ENCODE measurements around the gene ALOX5AP. TPM values are rescaled to one million over a fixed set of nuclear protein-coding genes. Genes with fewer than 3 reads are reported as not detected.

Gene ALOX5AP
- total RNA-seq, 1 donor from 2014 or later, result 50.3 TPM

DNA sequence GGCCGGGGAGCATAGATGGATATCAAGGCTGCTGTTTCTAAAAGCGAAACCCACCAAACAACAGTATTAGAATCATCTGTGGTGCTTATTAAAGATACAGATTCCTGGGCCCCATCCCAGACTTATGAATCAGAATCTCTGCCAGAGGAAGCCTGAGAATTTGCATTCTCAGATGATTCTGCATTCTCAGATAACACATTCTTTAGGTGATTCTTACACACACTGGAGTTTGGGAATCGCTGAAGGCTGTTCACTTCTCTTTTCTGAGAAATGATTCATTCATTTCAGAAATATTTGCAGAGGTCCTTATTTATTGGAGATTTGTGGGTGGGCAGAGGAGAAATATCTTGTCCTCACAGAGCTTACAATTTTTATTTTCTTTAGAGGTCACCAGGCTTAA, 24.4 kb downstream of the ALOX5AP start:
- no peak for DNase-seq (ENCODE audit: low spot score)

DNA sequence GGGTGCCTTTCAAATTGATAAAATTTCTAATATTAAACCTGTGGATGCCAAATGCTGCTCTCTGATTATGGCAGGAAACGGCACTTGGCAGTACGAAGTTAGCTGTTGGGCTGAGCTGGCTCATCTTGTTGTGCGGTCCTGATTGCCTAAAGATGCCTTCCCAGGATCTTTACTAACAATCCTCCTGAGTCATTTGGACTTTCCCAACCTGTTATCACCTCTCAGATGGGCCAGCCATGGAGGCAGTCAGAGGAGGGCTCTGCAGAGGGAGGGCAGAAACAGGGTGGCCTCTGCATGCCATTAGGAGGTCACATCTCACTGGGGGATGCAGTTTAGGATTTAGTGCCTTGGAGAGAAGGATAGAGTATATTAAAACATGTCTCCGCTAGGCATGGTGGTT, 27.3 kb downstream of the ALOX5AP start:
- DNase-seq (ENCODE audit: low spot score), result no peak

DNA sequence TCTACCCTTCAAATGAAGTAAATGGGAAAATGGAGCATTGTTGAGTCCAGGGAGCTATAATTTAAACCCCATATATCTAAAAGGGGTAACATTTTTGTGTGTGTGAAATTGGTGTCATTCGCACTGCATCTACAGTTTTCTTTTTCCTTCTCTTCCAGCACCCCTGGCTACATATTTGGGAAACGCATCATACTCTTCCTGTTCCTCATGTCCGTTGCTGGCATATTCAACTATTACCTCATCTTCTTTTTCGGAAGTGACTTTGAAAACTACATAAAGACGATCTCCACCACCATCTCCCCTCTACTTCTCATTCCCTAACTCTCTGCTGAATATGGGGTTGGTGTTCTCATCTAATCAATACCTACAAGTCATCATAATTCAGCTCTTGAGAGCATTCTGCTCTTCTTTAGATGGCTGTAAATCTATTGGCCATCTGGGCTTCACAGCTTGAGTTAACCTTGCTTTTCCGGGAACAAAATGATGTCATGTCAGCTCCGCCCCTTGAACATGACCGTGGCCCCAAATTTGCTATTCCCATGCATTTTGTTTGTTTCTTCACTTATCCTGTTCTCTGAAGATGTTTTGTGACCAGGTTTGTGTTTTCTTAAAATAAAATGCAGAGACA, 28.6 kb downstream of the ALOX5AP start:
- no peak for DNase-seq (ENCODE audit: low spot score)

DNA sequence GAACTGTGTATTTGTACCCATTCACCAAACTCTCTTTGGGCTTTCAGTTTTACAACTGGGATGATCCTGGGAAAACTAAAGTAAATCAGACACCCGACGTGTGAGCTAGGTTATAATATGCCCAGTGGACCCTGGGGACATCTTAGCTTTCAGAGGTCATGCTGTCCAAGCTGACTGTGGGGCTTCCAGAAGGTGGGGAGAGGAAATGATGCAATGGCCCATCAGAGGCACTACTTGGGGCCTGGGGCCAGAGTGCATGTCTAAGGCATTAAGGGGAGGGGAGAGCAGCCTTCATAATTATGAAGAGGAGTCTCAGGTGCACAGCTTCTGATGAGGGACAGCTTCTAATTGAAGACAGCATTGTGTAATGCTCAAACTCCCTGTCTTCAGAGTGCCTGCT, 30.9 kb downstream of the ALOX5AP start:
- DNase-seq (ENCODE audit: low spot score), result no peak

DNA sequence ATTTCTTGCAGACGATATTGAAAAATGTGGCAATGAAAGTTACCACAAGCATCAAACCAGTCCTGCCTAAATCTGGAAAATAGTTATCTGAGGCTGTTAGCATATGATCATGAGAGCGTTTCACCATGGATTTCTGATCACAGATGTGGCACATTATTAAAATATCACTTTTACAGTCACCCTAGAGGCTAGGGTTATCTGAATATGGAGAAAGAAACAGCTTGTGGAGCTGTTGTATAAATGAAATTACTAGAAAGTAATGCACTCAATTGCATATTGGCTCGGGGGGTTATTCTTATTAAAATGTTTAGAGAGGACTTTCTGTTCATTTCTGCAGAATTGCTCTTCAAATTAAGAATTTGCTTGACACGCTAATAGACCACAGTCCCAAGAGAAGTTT, 35.6 kb downstream of the ALOX5AP start:
- DNase-seq (ENCODE audit: low spot score), result no peak

DNA sequence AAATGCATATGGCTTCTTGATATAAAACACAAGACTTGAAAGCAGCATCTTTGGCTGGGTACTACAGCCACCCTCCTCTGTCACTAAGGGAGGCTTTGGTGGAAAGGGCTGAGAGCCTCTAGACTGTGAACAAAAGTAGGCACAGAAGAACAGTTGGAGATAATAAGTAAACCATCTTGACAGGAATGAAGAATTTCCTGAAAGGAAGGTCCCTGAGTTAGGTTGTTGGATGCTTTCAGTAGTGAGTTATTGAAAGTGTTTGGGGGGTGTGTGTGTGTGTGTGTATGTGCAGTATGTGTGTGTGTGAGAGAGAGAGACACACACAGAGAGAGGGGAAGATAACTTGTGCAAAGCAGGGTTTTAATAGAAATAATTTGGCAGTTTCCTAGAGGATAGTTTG, 38.2 kb downstream of the ALOX5AP start:
- DNase-seq (ENCODE audit: low spot score), result no peak

DNA sequence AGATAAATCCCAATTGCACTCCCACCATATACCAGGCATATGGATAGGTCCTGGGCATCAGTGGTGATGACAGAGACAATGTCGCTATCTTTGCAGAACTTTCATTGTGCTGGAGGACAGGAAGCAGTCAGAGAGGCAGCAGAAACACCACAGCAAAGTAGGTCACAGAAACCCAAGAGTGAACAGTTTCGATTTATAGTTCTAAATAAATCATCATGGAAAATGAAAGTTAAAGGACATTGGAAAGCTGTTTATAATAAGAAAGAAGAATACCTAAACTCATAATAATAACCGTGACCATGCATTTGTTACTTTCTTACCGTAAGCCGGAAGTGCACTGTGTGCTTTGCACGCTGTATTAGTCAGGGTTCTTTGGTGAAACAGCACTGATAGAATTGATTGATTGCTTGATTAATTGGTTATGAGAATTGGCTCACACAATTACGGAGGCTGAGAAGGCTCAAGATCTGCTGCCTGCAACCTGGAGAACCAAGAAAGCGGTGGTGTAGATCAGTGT, 38.9 kb downstream of the ALOX5AP start:
- no peak for DNase-seq (ENCODE audit: low spot score)

DNA sequence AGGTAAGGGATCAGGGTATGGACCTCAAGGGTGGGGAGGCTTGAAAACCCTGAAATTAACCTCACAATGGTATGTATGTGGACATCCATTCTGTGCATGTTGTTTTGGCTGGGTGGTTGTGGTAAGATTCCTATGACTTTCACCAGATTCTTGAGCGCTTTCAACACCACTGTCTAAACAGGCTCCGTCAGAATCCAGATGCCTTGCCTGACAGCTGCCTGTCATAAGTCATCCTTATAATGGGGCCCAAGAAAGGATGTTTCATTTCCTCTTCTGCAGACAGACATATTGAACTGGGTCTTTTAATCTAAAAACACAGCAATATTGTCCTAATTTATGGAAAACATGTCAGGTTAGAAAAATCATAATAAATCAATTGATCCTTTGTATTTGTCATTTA, 41.3 kb downstream of the ALOX5AP start:
- no peak for DNase-seq (ENCODE audit: low spot score)

DNA sequence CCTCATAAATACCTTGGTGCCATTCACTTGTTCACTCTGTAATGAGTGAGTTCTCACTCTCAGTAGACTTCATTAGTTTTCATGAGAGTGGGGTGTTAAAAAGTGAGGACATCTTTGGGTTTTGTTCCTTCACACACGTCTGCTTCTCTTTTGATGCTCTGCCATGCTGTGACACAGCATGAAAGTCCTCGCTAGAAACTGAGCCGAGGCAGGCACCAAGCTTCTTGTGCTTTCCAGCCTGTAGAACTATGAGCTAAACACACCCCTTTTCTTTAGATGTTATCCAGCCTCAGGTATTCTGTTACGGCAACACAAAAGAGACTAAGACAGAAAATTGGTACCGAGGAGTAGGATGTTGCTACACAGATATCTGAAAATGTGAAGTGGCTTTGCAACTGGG, 43.7 kb downstream of the ALOX5AP start:
- DNase-seq (ENCODE audit: low spot score), result no peak

DNA sequence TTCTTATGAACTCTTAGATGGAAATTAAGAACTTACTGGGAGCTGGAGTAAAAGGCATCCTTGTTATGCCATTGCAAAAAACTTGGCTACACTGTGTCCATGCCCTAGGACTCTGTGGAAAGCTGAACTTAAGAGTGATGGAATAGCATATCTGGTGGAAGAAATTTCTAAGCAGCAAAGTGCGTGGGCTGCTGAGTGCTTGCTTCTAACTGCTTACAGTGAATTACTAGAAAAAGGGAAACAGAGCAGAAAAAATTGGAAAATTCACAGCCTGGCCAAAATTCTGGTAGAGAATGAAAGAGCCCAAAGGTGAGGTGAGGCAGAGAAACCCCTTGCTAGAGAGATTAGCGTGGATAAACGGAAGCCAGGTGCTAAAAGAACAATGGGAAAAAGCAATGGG, 44.3 kb downstream of the ALOX5AP start:
- no peak for DNase-seq (ENCODE audit: low spot score)

DNA sequence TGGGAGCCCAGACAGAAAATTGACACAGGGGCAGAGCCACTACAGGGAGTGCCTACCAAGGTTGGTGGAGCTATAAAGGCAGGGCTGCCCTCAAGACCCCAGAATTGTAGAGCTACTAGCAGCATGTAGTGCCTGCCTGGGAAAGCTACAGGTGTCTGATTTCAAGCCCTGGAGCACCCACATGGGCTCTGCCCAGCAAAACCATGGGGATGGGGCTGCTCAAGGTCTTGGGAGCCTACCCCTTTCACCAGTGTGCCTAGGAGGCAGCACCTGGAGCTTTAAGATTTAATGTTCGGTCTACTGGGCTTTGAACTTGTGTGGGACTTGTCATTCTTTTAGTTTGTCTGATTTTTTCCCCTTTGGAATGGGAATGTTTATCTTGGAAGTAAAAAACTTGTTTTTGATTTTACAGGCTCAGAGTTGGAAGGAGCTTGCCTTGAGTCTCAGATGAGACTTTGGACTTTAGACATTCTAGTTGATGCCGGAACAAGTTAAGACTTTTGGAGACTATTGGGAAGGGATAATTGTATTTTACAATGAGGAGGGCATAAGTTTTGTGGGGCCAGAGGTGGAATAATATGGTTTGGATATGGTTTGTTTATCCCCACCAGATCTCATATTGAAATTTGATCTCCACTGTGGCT, 45.1 kb downstream of the ALOX5AP start:
- DNase-seq (ENCODE audit: low spot score), result no peak

DNA sequence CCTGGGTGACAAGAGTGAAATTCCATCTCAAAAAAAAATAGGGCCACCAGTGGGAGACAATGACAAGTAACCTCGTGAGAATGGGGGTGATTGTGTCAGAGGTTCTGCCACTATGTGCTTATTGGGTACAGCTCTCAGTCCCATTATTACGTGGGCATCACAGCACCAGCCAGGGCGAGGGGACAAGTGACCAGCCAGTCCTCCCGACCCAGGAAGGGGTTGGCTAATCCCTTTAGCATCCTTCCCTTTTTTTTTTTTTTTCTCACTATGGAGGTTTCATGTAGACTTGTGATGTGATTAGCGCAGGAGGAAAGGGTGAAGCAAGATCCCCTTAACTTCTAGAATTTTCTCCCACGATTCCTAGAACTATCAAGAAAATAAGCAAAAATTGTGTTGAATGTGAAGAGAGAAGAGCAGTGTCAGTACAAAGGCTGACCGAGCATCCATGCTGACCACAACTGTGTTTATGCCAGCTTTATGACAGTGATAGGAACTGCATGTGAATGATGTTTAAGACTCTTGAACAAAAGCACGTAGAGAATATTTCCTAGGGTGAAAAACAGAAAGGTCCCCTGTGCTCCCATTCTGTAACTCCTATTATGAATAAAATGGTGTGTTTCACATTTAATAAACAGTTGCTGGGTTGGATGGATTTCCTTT, 50.0 kb downstream of the ALOX5AP start:
- no peak for DNase-seq (ENCODE audit: low spot score)

DNA sequence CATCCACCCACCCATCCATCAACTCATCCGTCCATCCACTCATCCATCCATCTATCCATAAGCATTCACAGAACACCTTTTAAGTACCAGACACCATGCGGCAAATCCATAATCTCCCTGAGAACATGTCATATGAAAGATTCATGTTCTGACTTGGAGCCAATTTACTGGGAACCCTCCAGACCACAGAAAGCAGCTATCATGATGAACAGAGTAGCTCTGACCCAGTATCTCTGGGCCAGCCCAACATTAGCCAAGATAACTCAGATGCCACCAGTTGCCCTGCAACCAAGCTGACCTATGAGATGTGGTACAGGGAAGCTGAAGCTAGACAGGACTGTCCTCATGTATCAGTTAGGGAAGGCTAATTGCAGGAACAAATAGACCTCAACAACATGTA, 51.3 kb downstream of the ALOX5AP start:
- DNase-seq (ENCODE audit: low spot score), result no peak

DNA sequence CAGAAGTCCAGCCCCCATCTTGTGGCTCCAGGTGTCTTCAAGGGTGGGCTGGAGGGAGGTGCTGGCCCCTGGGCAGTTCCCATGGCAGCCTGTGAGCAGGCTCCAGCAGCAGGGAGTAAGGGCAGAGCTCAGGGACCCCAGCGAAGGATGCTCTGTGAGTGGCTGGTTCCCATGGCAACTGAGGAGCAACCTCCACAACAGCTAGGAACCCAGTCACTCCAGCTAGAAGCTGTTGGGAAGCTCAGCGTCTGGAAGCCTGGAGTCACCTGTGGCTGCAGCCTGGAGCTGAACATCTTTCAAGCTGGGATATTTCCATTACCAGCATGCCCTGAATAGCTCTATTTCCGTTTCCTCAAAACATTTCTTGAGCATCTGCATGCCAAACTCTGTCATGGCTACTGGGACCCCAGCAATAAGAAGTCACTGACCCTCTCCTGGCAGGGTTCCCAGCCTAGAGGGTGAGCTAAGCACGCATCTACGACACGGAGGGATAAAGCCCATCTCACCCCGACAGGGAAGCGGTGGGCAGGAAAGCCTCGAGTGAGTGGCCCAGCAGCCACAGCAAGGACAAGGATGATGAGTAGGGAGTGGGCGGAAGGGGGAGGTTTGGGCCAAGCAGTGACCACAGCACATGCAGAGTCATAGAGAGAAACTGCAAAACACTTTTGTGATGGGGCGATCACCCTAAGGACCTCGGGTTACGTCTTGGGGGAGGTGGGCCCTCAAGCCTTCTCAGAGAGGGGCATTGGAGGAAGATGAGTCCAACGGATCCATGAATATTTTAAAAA, 52.6 kb downstream of the ALOX5AP start:
- DNase-seq (ENCODE audit: low spot score), result no peak

DNA sequence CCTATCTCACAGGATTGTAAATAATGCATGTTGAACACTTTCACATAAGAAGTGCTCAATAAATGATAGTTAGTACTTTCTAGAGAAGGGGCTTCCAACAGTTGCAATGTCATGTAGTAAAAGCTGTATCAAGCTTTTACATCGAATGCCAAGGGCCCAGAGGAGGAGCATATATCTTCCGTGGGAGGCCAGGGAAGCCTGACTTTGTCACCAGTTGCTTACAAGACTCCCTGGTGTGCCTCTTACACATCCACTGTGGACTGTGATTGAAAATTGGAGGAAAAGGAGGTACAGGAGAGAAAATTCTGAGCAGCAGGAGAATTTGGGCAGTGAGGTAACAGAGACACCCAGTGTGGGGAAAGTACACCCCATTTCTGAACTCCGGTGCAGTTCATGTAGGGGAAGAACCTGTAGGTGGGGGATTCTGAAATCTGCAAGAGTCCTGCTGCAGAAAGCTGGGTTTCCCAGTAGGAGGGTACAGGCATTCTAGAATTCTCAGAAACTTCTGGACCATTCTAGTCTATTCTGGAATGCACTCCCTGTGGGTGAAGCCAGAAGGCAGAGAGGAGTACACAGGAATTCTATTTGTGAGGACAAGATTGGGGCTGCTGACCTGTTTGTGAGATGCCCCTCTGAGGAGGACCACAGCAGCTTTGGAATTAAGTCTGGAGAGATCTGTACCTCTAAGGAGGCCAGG, 54.0 kb downstream of the ALOX5AP start:
- DNase-seq (ENCODE audit: low spot score), result no peak

DNA sequence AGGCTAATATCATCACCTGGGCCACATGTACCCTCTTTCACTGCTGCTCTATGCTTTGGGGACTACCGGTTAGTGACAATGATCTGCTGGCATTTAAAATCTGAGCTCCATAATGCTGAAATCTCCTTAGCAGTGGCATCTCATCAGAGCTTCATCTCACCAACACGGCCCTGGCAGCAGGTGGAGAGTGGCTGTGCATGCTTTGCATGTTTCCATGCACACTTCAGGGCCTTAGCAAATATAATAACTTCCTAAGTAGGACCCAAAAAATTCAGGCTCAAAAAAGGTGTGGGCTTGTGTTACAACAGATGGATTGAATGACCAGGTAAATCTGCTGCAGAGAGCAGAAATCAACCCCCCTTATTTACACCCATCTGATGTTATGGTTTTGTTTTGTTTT, 55.2 kb downstream of the ALOX5AP start:
- no peak for DNase-seq (ENCODE audit: low spot score)

DNA sequence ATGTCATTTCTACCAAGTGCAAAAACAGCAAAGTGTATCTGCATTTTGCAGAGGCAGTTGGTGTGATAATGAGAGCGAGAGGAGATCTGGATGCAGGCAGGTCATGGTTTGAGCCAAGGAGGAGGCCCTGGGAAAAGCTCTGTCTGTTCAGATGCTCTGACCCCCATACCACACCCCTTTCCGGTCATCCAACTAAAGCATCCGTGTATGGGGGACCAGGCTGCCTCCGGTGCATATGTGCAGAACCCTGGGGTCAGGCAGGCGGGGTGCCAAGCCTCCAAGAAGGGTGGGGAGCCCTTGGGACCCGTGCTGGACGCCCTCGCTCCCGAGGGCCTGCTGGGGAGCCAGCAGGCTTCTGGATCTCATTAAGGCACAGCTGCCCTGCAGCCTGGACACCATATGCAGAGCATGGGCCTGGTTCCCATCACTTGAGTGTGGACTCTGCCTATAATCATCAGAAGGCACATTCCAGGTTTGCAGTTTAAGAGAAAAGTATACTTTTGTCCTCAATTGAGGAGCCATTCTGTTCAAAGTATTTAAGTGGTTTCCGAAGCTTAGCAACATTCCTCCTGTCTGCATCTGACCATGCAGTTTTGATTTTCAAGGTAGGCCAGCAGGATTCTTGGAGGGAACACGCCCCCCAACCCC, 56.1 kb downstream of the ALOX5AP start:
- no peak for DNase-seq (ENCODE audit: low spot score)

DNA sequence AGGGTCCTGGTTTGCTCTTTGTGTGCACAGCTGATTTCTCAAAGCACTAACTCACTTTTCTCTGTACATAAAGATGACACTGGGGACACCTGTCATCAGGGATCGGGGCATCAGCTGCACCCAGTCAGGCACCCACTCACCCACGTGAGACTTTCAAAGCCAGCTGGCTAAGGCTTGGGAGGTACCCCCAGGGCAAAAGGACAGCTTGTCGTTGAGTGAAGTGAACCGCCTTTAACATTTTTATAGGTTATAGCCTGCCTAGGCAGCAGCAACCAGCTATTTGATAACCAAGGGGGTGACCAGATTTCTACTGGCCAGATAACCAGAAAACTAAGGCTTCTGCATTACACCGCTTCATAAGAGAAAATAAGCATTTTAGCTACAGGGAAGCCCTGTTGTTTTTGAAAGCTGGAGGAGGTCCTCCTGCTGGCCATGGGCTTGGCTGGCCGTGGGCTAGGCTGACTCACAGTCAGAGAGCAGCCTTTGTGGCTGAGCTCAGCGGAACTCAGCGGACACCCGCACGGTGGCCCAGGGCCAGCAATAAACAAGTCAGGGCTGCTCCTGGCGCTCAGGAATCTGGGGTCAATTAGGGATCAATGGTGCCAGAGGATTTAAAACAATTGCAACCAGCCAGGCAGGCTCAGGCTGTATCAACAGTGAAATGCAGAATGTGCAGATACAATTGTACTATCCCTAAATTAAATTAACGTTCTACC, 57.1 kb downstream of the ALOX5AP start:
- peak; percentile 93 for DNase-seq (ENCODE audit: low spot score)

DNA sequence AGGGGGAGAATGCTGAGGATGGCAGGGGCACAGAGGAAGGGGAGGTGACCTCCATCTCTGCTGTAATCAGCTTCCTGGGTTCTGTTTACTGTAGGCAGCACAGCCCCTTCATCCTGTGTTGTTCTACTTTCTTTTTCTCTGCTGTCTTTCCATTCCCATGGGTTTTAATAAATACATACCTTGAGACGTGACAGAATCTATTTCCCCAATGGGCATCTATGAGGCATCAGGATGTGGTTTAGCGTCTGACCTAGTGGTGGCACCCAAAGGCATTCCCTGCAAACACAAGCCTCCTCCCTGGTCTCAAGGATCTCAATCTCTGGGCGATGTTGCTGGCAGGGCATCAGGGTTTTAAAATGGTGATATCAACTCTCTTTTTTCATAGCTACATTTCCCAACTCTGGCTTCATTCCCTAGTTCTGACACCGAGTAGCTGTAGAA, 60.8 kb downstream of the ALOX5AP start:
- no peak for DNase-seq (ENCODE audit: low spot score)
